ENCODE measurements around the gene CD180.
"Not testable (repeated sequence)": the region's sequence is repeated elsewhere in the genome, so short reads cannot be mapped to it uniquely, and the experiment has no call there.

CD180 gene

GRCh38 chr5:67187006-67187715 lies 9.4 kb downstream of the CD180 start:
- no peak for DNase-seq

GRCh38 chr5:67183859-67184258 lies 12.7 kb downstream of the CD180 start:
- DNase-seq = no peak

GRCh38 chr5:67182301-67182790 lies 14.3 kb downstream of the CD180 start:
- peak; percentile 60 for DNase-seq

GRCh38 chr5:67181648-67182221 lies 14.9 kb downstream of the CD180 start:
- no peak for DNase-seq

- no peak for DNase-seq
Measured at GRCh38 chr5:67179697-67180361, 16.8 kb downstream of the CD180 start.

GRCh38 chr5:67178966-67179365 lies 17.6 kb downstream of the CD180 start:
- no peak for DNase-seq

- DNase-seq = no peak
Measured at GRCh38 chr5:67178085-67178484, 18.5 kb downstream of the CD180 start.

GRCh38 chr5:67176936-67177335 lies 19.7 kb downstream of the CD180 start:
- no peak for DNase-seq

GRCh38 chr5:67173959-67174358 lies 22.6 kb downstream of the CD180 start:
- no peak for DNase-seq

- not testable (repeated sequence) for DNase-seq
Measured at GRCh38 chr5:67173351-67173750, 23.2 kb downstream of the CD180 start.

GRCh38 chr5:67170767-67171166 lies 25.8 kb downstream of the CD180 start:
- no peak for DNase-seq

GRCh38 chr5:67168069-67168468 lies 28.5 kb downstream of the CD180 start:
- DNase-seq = no peak

GRCh38 chr5:67166460-67167285 lies 29.9 kb downstream of the CD180 start:
- DNase-seq = no peak

GRCh38 chr5:67165526-67166459 lies 30.8 kb downstream of the CD180 start:
- peak; percentile 89 for DNase-seq

- no peak for DNase-seq
Measured at GRCh38 chr5:67164856-67165525, 31.6 kb downstream of the CD180 start.

- no peak for DNase-seq
Measured at GRCh38 chr5:67163863-67164595, 32.6 kb downstream of the CD180 start.

GRCh38 chr5:67163231-67163756 lies 33.3 kb downstream of the CD180 start:
- no peak for DNase-seq

GRCh38 chr5:67161767-67162166 lies 34.8 kb downstream of the CD180 start:
- DNase-seq = no peak

GRCh38 chr5:67160985-67161384 lies 35.6 kb downstream of the CD180 start:
- no peak for DNase-seq

GRCh38 chr5:67160272-67160671 lies 36.3 kb downstream of the CD180 start:
- DNase-seq = no peak

Data from femur (tissue), 1 donor.